Mucosa of descending colon (tissue), 3 donors: ENCODE measurements around the gene RGS6. TPM values are rescaled to one million over a fixed set of nuclear protein-coding genes. Genes with fewer than 3 reads are reported as not detected.

Experiments used
- ATAC-seq: fragments of 200-7000 bp; cut with Tn5 transposase; one replicate; pipeline ENCODE4 v1.9.1; 2020; ENCODE audit warnings: mild to moderate bottlenecking, moderate library complexity
- DNase-seq, 3 donors: peaks; one replicate each; pipeline ENCODE4 v3.0.0-alpha.2; 2020
- H3K36me3 ChIP-seq: fragments of 200-600 bp; one replicate; pipeline ENCODE4 v1.8.0; 2021; ENCODE audit warnings: low read depth, mild to moderate bottlenecking
- H3K4me1 ChIP-seq: fragments of 200-600 bp; one replicate; pipeline ENCODE4 v1.8.0; 2021; ENCODE audit warnings: low read depth, mild to moderate bottlenecking
- H3K4me3 ChIP-seq: fragments of 200-600 bp; one replicate; pipeline ENCODE4 v1.8.0; 2021; ENCODE audit warnings: mild to moderate bottlenecking
- H3K9me3 ChIP-seq: fragments of 200-600 bp; one replicate; pipeline ENCODE4 v1.8.0; 2021; ENCODE audit warnings: mild to moderate bottlenecking
- CTCF ChIP-seq: fragments of 200-600 bp; IDR thresholded peaks from one replicate; pipeline ENCODE4 v1.8.0; 2022; ENCODE audit warnings: antibody characterized with exemption, mild to moderate bottlenecking
- intact Hi-C, 2 donors: fragments of 100-400 bp; cut with DNase I in 1 of 2; cut with micrococcal nuclease in 1 of 2; formaldehyde crosslinking; loops; one replicate each; pipeline versions ENCODE4 v1.11.0 to v1.11.1; 2022; cut with DNase I, micrococcal nuclease
- total RNA-seq, 3 donors: library from RNA; stranded (reverse); fragmentation: NEBNext Ultra II Directional in 2 of 3; extraction: Animal tissue kit (Norgen Biotek cat#: 25700) in 2 of 3; gene quantifications; one replicate each; pipeline versions ENCODE4 v1.2.1 to v1.2.4, GENCODE V29; 2021 to 2023
- donor health status: DM: no; HTN: no; CAD: no; lungs with moderate emphysema.
- donor health status: DM: no; HTN: no; CAD: no.
- donor health status: DM: no; HTN: yes; CAD: no.

The RGS6 gene
- total RNA-seq, 3 donors from 2014 or later: 0.66 to 2.5 (median 0.94) TPM

- Histone ChIP-seq H3K9me3 (no peaks in the 10 kb centered on the region), H3K36me3 (no peaks in the 10 kb centered on the region), H3K4me1 (no peaks in the 10 kb centered on the region), H3K4me3 (no peak overlapping the region)
- ATAC-seq (no peak), DNase-seq (no peak)
- intact Hi-C loops: no loop called here
- no peak for TF ChIP-seq CTCF
Measured at GRCh38 chr14:71967704-71968103, 35.5 kb downstream of the RGS6 start.

- Histone ChIP-seq H3K36me3 (no peaks in the 10 kb centered on the region), H3K4me1 (no peaks in the 10 kb centered on the region), H3K4me3 (no peak overlapping the region), H3K9me3 (no peaks in the 10 kb centered on the region)
- ATAC-seq (no peak), DNase-seq (no peak)
- no peak for TF ChIP-seq CTCF
- intact Hi-C loops: no loop called here
Measured at GRCh38 chr14:71970272-71970671, 38.0 kb downstream of the RGS6 start.

- no peaks in the 10 kb centered on the region for H3K9me3 ChIP-seq
- no peak overlapping the region for H3K4me3 ChIP-seq
- intact Hi-C loops: no loop called here
- no peaks in the 10 kb centered on the region for H3K36me3 ChIP-seq
- TF ChIP-seq CTCF: no peak
- ATAC-seq (no peak), DNase-seq (no peak)
- H3K4me1 ChIP-seq: no peaks in the 10 kb centered on the region
Measured at GRCh38 chr14:71985538-71986189, 53.4 kb downstream of the RGS6 start.

GRCh38 chr14:71988476-71988875 lies 56.2 kb downstream of the RGS6 start:
- intact Hi-C loops: no loop called here
- no peak for TF ChIP-seq CTCF
- H3K4me1 ChIP-seq: no peaks in the 10 kb centered on the region
- H3K4me3 ChIP-seq: no peak overlapping the region
- DNase-seq (no peak), ATAC-seq (no peak)
- no peaks in the 10 kb centered on the region for H3K9me3 ChIP-seq
- H3K36me3 ChIP-seq: no peaks in the 10 kb centered on the region

- intact Hi-C loops: no loop called here
- no peak for ATAC-seq
- TF ChIP-seq CTCF: no peak
- Histone ChIP-seq H3K36me3 (no peaks in the 10 kb centered on the region), H3K4me3 (no peak overlapping the region), H3K9me3 (no peaks in the 10 kb centered on the region), H3K4me1 (no peaks in the 10 kb centered on the region)
- no peak for DNase-seq
Measured at GRCh38 chr14:71988939-71989338, 56.7 kb downstream of the RGS6 start.

- no peak for TF ChIP-seq CTCF
- Histone ChIP-seq H3K36me3 (no peaks in the 10 kb centered on the region), H3K9me3 (no peaks in the 10 kb centered on the region), H3K4me3 (no peak overlapping the region), H3K4me1 (no peaks in the 10 kb centered on the region)
- ATAC-seq (no peak), DNase-seq (no peak)
- intact Hi-C loops: no loop called here
Measured at GRCh38 chr14:71994416-71994815, 62.2 kb downstream of the RGS6 start.
